Measurements from ENCODE around the gene ADAMTSL3.

Gene ADAMTSL3

DNA sequence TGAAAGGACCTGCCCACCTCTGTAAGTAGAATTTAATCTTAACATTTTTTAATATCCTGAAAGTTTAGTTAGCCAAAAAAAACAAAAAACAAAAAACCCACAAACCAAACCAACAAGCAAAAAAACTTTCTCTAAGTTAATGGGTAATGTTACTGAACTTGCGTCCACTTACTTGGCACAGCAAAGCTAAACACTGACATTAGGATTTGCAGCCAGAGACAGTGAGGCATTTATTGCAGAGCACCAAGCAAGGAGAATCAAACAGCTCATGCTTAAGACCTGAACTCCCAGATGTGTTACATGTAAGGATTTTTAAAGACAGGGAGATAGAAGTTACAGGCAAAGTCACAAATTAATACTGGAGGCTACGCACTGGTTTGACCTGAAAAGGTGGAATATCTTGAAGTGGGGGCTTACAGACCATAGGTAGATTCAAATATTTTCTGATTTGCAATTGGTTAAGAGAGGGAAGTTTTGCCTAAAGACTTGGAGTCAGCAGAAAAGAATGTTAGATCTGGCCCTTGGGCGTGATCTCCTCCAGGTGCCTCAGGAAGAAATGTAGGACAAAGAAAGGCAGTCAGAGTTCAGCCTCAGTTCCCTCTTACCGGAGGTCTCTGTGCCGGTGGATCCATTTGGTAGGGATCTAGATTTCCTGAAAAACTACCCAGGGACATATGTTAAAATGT lies 205.0 kb downstream of the ADAMTSL3 start:
- in situ Hi-C loops (cut with HindIII; ENCODE audit: low sequenced_read_pairs): no loop called here

DNA sequence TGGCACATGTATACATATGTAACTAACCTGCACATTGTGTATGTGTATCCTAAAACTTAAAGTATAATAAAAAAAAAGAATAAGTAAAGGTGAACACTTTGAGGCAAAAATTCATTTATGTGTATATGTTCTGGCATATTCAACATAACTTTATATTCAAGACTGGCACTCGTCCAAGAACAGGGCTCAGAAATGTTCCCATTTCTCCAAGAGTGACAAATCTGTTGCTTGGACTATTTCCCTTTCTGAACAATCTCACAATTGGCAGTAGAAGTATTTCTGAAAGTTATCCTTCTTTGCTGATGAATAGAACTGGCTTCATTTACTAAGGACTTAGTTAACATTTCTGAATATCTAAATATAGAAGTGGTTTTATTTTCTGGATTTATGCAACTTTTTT lies 212.8 kb downstream of the ADAMTSL3 start:
- in situ Hi-C loops (cut with HindIII; ENCODE audit: low sequenced_read_pairs): no loop called here

DNA sequence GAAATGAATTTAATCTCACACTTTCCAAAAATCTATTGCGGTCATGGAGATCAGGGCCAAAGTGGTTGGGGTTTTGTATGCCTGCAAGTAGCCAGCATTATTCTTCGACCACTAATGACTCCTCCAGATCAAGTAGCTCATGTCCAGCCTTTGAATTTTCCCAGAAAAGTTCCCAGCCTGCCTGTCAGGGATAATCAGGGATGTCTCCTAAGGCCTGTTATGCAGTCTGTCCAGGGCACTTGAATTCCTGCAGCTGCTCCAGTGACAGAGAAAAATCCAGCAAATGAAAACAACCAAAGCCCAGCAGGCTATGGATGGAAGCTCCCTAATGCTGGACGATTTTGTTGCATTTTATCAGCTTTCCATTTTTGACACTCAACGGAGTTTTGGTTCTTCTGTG lies 215.4 kb downstream of the ADAMTSL3 start:
- in situ Hi-C loops (cut with HindIII; ENCODE audit: low sequenced_read_pairs): no loop called here

DNA sequence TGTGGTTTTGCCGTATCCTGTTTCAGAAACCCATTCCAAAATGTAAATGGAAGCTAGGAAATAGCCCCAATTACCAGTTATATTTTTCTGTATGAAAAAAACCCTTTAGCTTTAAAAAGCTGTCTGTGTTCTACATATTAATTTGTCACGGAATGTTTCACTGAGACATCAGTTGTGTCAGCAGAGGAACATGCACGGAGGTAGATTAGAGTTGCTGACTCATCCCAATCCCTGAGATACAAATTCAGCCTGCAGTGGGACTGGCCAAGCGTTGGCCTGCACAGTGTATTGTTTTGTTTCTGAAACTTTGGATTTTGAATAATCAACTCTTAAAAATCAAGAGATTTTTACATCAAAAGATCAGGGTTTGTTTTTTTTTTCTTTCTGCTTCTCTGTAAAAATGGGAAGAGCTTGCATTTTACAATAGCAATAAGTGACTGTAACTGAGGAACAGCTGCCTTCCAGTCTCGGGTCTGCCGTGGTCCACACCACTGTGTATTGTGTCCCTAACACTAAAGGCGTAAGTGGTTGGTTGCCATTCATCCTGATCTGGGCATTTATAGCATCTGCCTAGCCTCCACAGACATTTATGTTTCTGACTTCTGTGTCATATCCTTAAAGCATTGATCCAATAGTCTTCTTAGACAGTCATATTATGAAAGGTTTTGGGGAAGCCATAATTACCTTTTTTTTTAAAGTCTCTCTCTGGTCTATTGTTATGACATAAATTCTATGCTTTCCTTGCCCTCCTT lies 218.1 kb downstream of the ADAMTSL3 start:
- in situ Hi-C loops (cut with HindIII; ENCODE audit: low sequenced_read_pairs): no loop called here

DNA sequence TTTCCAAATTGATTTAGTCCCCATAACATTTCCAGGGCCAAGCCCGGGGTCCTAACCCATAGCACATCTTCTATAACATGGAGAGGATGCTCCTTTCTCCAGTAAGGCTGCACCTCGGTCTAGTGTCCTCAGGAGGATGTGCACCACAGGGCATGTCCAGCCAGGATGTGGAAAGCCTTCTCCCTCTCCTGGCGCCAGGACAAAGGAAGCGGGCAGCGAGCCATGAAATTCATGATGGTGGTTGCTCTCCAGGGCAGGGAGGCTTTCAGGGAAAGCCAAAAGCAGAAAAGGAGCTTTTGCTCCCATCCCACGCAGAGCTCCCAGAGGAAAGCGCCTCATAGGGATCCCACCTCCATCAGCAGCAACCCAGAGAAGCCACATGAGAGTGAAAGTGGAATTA lies 220.0 kb downstream of the ADAMTSL3 start:
- in situ Hi-C loops (cut with HindIII; ENCODE audit: low sequenced_read_pairs): no loop called here

DNA sequence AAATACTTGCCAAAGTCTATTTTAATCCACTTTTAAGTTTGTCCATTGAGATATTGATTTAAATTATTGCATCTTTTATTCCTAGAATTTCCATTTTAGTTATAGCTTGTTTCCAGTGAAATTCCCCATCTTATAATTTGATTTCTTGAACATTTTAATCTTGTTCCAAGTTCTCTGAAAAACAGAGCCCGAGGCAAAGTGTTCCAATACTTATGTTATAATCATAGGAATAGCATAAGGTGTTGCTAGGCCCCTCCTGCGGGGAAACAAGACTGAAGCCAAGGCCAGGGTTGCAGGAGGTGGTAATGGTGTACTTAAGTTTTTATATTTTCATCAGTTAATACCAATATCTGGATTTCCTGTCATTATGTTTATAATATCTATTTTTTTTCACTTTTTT lies 226.6 kb downstream of the ADAMTSL3 start:
- in situ Hi-C loops (cut with HindIII; ENCODE audit: low sequenced_read_pairs): no loop called here

DNA sequence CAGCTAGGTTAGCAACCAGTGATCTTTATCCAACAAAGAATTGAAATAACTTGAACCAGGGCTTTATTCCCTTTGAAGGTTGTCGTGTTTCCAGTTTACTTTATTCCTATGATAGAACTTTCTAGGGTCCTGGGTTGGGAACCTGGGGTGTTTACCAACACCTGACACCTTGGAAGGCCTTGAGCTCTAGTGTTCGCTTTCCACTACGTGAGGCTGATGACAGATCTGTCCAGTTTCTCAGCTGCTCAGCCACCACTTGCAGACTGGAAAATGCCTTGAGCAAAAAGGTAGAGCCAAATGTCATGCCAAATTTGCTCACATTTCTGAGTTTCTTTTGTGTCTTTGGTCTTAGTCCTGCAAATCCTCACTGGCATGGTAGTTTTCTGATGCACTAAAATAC lies 227.2 kb downstream of the ADAMTSL3 start:
- in situ Hi-C loops (cut with HindIII; ENCODE audit: low sequenced_read_pairs): no loop called here

DNA sequence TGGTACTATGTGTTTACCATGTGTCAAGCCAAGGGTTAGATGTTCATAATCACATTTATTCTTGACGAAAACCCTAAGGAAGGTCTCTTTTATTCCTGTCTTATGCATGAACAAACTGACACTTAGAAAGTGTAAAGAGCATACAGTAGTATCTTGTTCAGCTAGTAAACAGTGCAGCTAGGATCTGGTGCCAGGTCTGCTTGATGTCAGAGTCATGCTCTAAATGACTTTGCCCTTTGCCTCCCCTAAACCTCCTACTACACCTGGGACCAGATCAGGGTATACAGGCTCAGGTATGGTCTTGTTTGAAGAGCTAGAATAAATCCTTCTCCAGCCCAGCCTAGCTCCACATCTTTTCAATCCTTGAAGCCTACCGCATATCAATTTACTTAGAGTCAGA lies 232.4 kb downstream of the ADAMTSL3 start:
- in situ Hi-C loops (cut with HindIII; ENCODE audit: low sequenced_read_pairs): no loop called here

DNA sequence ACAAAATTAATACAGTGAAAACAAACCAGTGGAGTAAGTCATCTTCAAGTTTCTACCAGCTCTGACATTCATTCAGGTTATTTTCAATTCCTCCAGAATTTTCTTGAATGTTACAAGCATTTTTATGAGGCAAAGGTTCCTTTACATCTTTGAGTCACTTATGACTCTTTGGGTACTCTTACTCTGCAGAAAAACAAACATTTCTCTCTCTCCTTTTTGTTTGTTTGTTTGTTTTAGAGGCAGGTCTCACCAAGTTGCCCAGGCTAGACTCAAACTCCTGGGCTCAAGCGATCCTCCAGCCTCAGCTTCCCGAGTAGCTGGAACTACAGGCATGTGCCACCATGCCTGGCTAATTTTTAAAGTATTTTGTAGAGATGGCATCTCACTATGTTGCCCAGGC lies 233.5 kb downstream of the ADAMTSL3 start:
- in situ Hi-C loops (cut with HindIII; ENCODE audit: low sequenced_read_pairs): no loop called here

DNA sequence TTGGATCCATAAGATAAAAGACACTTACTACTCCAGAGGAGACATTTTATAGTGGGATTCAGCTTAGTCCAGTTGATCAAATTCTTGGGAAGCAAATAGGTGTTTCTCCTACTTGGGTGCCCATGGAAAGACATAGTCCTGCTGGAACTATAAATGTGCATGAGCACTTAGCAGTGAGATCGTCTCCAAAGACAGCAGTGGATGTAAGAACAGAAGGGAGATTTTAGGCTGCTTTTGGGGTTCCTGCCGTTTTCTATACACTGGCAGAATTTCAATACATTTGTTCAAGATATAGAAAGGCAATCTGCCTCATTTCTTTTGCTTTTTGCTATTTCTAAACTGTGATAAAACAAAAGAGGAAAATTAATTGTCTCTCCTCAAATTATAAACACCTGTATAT lies 234.0 kb downstream of the ADAMTSL3 start:
- in situ Hi-C loops (cut with HindIII; ENCODE audit: low sequenced_read_pairs): no loop called here

DNA sequence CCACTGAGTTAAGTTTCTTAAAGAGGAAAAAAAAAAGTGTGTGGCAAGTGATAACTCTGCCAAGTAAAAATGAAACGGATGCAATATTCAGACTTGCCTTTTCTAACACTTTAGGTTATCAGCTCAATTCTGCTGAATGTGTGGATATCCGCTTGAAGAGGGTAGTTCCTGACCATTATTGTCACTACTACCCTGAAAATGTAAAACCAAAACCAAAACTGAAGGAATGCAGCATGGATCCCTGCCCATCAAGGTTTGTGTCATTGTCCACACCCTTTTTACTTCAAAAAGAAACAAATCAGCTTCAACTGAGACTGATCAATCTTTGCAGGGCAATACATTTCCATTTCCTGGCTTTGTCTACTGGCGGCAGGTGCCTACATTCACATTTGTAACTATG lies 236.1 kb downstream of the ADAMTSL3 start:
- in situ Hi-C loops (cut with HindIII; ENCODE audit: low sequenced_read_pairs): no loop called here

DNA sequence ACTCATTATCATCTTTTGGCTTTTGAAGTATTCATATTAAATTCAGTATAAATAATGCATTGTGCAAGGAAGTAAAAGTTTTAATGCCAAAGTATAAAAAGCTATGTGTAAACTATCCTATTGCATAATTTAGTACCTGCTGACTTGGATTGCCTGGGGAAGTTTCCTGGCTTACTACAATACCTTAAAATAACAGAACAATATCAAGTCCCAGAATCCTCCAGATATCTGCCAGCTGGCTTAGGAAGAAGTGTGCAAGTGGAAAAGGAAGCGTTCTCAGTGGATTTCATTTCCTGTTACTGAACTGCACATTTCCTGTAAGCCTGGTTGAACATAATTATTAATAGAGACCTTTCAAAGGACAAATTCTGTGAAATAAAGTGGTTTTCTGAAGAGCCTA lies 236.7 kb downstream of the ADAMTSL3 start:
- in situ Hi-C loops (cut with HindIII; ENCODE audit: low sequenced_read_pairs): no loop called here

DNA sequence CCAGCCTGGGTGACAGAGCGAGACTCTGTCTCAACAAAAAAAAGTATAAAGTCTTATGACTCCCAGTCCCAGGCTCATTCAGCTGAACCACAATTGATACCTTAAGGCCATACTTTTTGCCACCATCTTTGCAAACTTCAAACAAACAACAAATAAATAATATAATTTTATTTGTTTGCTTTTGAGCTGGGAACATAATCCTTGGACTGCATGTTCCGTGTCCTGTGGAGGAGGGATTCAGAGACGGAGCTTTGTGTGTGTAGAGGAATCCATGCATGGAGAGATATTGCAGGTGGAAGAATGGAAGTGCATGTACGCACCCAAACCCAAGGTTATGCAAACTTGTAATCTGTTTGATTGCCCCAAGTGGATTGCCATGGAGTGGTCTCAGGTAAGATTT lies 238.6 kb downstream of the ADAMTSL3 start:
- in situ Hi-C loops (cut with HindIII; ENCODE audit: low sequenced_read_pairs): no loop called here

DNA sequence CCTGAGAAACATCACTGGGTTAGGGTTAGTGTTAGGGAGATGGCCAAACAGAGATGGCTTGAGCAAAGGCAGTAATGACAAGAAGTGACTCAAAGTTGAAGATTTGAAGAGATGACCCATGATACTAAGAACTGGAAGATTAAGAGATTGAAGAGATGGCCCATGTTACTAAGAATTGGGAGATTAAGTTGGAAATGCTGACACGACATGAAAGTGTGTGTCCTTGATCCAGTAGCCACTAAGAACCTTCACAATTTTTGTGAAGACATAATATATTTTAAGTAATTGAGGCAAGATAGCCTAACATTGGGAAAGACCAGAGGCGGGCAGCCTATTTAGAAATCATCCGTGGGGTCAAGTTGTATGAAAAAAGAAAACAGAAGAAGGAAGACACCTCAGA lies 239.4 kb downstream of the ADAMTSL3 start:
- in situ Hi-C loops (cut with HindIII; ENCODE audit: low sequenced_read_pairs): no loop called here

DNA sequence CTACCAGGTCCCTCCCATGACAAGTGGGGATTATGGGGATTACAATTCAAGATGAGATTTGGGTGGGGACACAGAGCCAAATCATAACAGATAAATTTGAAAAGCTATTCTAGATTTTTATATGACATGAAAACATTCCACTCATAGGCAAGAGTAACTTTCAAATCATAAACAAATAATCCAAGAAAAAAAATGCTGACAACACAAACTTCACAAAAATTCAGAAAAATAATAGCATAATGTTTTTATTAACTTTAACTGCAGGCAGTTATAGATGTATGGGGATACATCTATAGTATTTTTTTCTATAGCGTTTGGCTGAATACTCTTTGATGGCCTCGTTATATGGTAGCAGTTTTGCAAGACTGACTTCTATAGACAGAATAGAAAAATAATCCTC lies 243.1 kb downstream of the ADAMTSL3 start:
- in situ Hi-C loops (cut with HindIII; ENCODE audit: low sequenced_read_pairs): no loop called here

DNA sequence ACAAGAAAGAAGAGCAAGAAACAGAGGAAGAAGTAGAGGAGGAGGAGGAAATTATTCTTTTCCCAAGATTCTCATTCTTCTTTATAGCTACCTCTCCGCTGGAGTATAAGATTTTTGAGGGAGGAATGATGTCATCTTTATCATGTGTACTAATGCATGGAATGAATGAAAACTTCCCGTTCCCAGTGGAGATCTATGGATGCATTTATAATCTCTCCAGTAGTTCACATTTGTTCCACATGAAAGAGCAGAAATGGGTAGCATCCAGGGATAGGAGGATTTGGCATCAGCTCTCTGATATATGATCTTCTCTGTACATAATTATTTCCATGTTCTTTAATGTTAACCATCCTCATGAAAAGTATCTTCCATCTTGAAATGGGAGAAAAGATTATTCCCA lies 244.4 kb downstream of the ADAMTSL3 start:
- in situ Hi-C loops (cut with HindIII; ENCODE audit: low sequenced_read_pairs): no loop called here

DNA sequence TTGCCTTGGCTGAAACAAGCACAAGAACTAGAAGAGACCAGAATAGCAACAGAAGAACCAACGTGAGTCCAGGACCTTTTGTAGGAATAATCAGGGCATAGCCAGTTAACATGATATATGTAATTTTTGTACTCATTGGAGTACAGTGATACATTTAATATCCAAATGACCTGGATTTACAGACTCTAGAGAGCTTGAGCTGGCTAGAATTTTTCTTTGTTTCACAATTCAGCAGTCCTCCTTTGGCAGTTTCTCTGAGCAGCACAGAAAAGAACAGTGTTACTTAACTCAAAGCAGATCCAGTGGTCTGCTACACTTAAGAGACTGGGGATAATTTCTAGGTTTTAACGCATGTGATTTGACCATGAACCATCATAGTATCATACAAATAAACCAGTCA lies 245.7 kb downstream of the ADAMTSL3 start:
- in situ Hi-C loops (cut with HindIII; ENCODE audit: low sequenced_read_pairs): no loop called here

DNA sequence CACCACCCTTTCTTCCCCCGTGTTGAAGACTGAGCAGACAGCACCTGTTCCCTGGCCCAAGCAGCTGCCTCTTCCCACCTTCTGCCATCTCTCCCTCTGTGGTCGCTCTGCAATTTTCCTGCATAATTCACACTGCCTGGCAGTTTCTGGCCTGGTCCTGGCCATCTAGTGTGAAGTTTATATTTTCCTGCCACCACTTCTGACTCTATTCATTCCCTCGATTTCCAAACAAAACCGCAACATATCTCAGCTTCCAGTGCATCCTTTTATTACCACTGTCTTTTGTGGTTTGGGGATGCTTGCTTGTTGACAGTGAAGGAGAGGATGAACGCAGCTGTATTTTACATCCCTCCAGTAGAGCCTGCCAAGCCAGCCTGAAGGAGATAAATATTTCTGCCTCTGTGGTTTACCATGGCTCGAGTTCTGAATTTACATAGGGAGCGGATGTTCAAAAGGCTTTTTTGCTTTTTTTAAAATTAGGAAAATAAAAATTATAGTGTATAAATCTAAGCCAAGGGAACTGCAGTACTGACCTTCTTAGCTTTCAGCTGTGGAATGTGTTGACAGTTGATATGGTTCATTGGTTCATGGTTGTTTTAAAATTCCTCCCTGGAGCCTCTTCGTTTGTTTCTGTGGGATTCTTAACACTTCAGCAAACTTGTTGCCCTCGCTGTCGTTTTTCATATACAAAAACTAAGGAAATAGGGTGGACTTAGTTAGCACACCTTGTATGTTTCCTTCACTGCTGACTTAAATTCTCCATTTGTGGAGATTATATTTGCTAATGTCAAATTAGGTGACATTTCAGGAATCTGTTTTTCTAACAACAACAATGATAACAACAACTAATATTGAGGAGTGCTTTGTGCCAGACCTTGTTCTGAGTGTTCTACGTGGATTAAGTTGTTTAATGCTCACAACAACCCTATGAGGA lies 250.5 kb downstream of the ADAMTSL3 start:
- in situ Hi-C loops (cut with HindIII; ENCODE audit: low sequenced_read_pairs): no loop called here

DNA sequence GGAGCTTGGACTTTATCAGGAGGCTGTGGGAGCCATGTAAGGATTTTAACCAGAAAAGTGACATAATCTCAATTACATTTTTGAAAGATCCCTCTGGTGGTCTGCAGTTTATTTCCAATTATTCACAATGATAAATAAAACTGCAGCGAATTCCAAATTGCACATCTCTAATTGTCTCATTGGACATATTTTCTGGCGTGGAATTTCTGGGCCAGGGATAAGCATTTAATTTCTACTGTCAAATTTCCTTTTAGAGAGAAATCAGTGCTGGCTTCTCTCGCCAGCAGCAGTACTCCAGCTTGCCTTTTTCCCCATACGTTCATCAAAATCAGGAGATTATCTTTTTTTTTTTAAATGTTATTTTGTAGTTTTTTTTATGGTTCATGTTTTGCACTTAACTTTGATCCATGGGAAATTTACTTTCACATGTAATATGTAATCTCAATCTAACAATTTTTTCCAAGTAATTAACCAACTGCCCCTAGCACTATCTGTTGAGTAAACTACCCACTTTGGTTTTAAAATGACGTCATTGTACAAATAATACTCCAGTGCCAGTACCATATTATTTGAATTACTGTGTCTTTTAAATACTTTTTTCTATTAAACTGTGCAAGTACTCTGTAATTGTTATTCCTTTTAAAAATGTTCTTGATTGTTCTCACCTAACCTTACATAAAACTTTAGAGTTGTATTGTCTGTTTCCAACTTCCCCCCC lies 251.8 kb downstream of the ADAMTSL3 start:
- in situ Hi-C loops (cut with HindIII; ENCODE audit: low sequenced_read_pairs): no loop called here

DNA sequence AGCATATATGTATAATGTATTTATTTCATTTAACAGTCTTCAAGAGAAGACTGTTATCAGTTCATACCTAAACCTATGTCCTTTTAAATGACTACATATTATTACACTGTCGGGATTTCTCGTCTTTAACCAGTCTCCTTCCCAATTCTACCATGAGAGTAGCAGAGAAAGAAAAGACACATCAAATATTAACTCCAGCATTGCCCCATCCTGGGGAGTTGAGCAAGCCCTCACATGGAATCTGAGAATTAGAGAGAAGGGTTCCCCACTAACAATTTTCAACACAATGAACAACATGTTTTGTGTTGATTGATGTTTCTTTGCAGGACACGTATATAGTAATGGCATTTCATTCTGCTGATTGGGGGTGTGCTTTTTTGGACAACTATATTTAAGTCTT lies 257.4 kb downstream of the ADAMTSL3 start:
- in situ Hi-C loops (cut with HindIII; ENCODE audit: low sequenced_read_pairs): no loop called here

DNA sequence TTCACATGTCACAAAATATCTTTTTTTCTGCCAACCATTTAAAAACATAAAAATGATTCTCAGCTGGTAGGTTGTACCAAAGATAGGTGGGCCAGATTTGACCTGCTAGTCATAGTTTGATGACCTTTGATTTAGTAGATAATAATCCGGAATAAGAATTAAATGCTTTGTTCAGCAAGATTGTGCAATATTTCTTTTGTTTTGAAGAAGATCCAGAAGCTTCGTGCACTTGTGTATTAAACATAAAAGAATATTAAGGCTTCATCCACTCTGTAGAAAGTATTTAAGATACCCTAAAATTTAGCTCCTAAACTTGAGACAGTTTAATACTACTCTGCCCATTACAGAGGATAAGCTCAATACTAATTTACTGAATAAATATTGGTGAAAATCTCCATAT lies 258.4 kb downstream of the ADAMTSL3 start:
- in situ Hi-C loops (cut with HindIII; ENCODE audit: low sequenced_read_pairs): no loop called here
